Colonic mucosa (tissue), 4 donors: ENCODE measurements around the gene NRG3. TPM values are rescaled to one million over a fixed set of nuclear protein-coding genes. Genes with fewer than 3 reads are reported as not detected.

Source experiments
- DNase-seq: peaks from one replicate; pipeline ENCODE4 v3.0.0-alpha.2; 2020
- H3K27ac ChIP-seq: fragments of 200-600 bp; one replicate; pipeline ENCODE4 v1.8.0; 2021
- H3K27me3 ChIP-seq: fragments of 200-600 bp; one replicate; pipeline ENCODE4 v1.8.0; 2021
- H3K36me3 ChIP-seq: fragments of 200-600 bp; one replicate; pipeline ENCODE4 v1.8.0; 2021
- H3K4me1 ChIP-seq: fragments of 200-600 bp; one replicate; pipeline ENCODE4 v1.8.0; 2021; ENCODE audit warnings: mild to moderate bottlenecking
- H3K4me3 ChIP-seq: fragments of 200-600 bp; one replicate; pipeline ENCODE4 v1.8.0; 2021
- H3K9ac ChIP-seq, 2 donors: one replicate each; pipeline ENCODE4 v1.7.0; 2013; ENCODE audit warnings: control low read depth in 2 of 2, low read depth in 2 of 2, low read length in 2 of 2
- H3K9me3 ChIP-seq: fragments of 200-600 bp; one replicate; pipeline ENCODE4 v1.8.0; 2021
- CTCF ChIP-seq: fragments of 200-600 bp; IDR thresholded peaks from one replicate; pipeline ENCODE4 v1.8.0; 2022; ENCODE audit warnings: antibody characterized with exemption, mild to moderate bottlenecking
- intact Hi-C: fragments of 100-400 bp; cut with DNase I; formaldehyde crosslinking; loops from one replicate; pipeline ENCODE4 v1.14.1; 2022
- total RNA-seq, 2 donors: library from RNA; stranded (reverse); fragmentation: NEBNext Ultra II Directional in 1 of 2; extraction: Animal tissue kit (Norgen Biotek cat#: 25700) in 1 of 2; gene quantifications; one replicate each; pipeline ENCODE4 v1.2.1, GENCODE V29; 2021
- donor health status: healthy.
- donor health status: DM: no; HTN: no; CAD: no.
- donor health status: DM: no; HTN: no; CAD: no.

The NRG3 gene
- total RNA-seq, 2 donors from 2014 or later, result 0.24 TPM; not detected in 1

GRCh38 chr10:81866753-81867152 lies 8.2 kb upstream of the NRG3 start:
- no peak for DNase-seq
- H3K36me3 ChIP-seq, result no peaks in the 10 kb centered on the region
- no peak overlapping the region for H3K4me3 ChIP-seq
- no peak overlapping the region for H3K9ac ChIP-seq
- intact Hi-C loops, result no loop called here
- no peaks in the 10 kb centered on the region for H3K9me3 ChIP-seq
- TF ChIP-seq CTCF, result no peak
- no peak overlapping the region for H3K27ac ChIP-seq
- no peaks in the 10 kb centered on the region for H3K4me1 ChIP-seq
- H3K27me3 ChIP-seq, result no peaks in the 10 kb centered on the region

- H3K36me3 ChIP-seq, result no peaks in the 10 kb centered on the region
- no peak overlapping the region for H3K9ac ChIP-seq
- no peak overlapping the region for H3K27ac ChIP-seq
- DNase-seq, result no peak
- H3K9me3 ChIP-seq, result no peaks in the 10 kb centered on the region
- TF ChIP-seq CTCF, result no peak
- peaks cover 16% of the 10 kb centered on the region for H3K27me3 ChIP-seq
- H3K4me3 ChIP-seq, result no peak overlapping the region
- H3K4me1 ChIP-seq, result no peaks in the 10 kb centered on the region
- intact Hi-C loops, result no loop called here
Measured at GRCh38 chr10:81870472-81870871, 4.5 kb upstream of the NRG3 start.

GRCh38 chr10:81871558-81871957 lies 3.4 kb upstream of the NRG3 start:
- Histone ChIP-seq H3K9ac (no peak overlapping the region), H3K4me3 (no peak overlapping the region), H3K27ac (no peak overlapping the region), H3K4me1 (no peaks in the 10 kb centered on the region), H3K9me3 (no peaks in the 10 kb centered on the region), H3K27me3 (peaks cover 27% of the 10 kb centered on the region), H3K36me3 (no peaks in the 10 kb centered on the region)
- intact Hi-C loops, result no loop called here
- no peak for DNase-seq
- no peak for TF ChIP-seq CTCF

- H3K9ac ChIP-seq, result no peak overlapping the region
- H3K9me3 ChIP-seq, result no peaks in the 10 kb centered on the region
- peaks cover 33% of the 10 kb centered on the region for H3K27me3 ChIP-seq
- no peak for TF ChIP-seq CTCF
- DNase-seq, result no peak
- no peaks in the 10 kb centered on the region for H3K36me3 ChIP-seq
- H3K4me3 ChIP-seq, result no peak overlapping the region
- no peak overlapping the region for H3K27ac ChIP-seq
- H3K4me1 ChIP-seq, result no peaks in the 10 kb centered on the region
- intact Hi-C loops, result no loop called here
Measured at GRCh38 chr10:81872206-81872862, 2.7 kb upstream of the NRG3 start.

- Histone ChIP-seq H3K4me3 (no peak overlapping the region), H3K9me3 (no peaks in the 10 kb centered on the region), H3K27ac (no peak overlapping the region), H3K27me3 (peaks cover 33% of the 10 kb centered on the region), H3K36me3 (no peaks in the 10 kb centered on the region), H3K4me1 (no peaks in the 10 kb centered on the region), H3K9ac (no peak overlapping the region)
- DNase-seq, result no peak
- TF ChIP-seq CTCF, result no peak
- intact Hi-C loops, result no loop called here
Measured at GRCh38 chr10:81873231-81873931, 1.6 kb upstream of the NRG3 start.
